ENCODE data around the gene ERC1. TPM values are rescaled to one million over a fixed set of nuclear protein-coding genes. Genes with fewer than 3 reads are reported as not detected.

Gene ERC1
- total and polyA plus RNA-seq, 9 of the 15 experiments (the other 6 are each of a cell fraction or from before 2014, with no cell fraction given) = 0.74 to 11.8 (median 4.8) TPM

GRCh38 chr12:1173781-1174617 is 183.0 kb downstream of the ERC1 start:
- POLR2A ChIA-PET = interaction anchor here (0.6 to 0.7 kb wide), 3 partner anchors 34 to 566 kb away, joined by 3 read pairs; no protein-coding TSS in a partner anchor
- H3K79me2 ChIP-seq (ENCODE audit: control insufficient read depth, insufficient read depth, low read length) = no peaks in the 10 kb centered on the region
- no peak overlapping the region for H3K4me2 ChIP-seq (ENCODE audit: insufficient read depth, low read length)
- no peak overlapping the region for H2AFZ ChIP-seq (ENCODE audit: low read depth, low read length)
- CTCF ChIA-PET (ENCODE audit: low intra/inter-chr PET ratio) = no interaction called here
- BruUV-seq (replicated peaks) = no TSS peak
- no peak overlapping the region for H3K27ac ChIP-seq (ENCODE audit: extremely low read depth, low read depth, low read length)
- intact Hi-C loops (cut with micrococcal nuclease) (no loop called here), in situ Hi-C loops (cut with MboI) (no loop called here)
- DNase-seq (ENCODE audit: extremely low read depth in 1 of 4, low spot score in 3 of 4) (no peak), ATAC-seq (no peak), FAIRE-seq (no peak)
- 26% methylated on average over 8 of the region's 8 CpGs for WGBS (ENCODE audit: insufficient coverage, low coverage, missing lambda C conversion rate)
- H3K4me3 ChIP-seq = no peak overlapping the region
- no peaks in the 10 kb centered on the region for H3K36me3 ChIP-seq (ENCODE audit: control insufficient read depth, insufficient read depth, low read length)
- H3K9me1 ChIP-seq (ENCODE audit: control insufficient read depth, insufficient read depth, low read length) = no peaks in the 10 kb centered on the region
- no peaks in the 10 kb centered on the region for H3K27me3 ChIP-seq (ENCODE audit: control insufficient read depth in 2 of 2, insufficient read depth in 2 of 2, low read length in 2 of 2)
- TF ChIP-seq PYGO2 (tag; IDR thresholded peaks at IDR 0.05) = no peak
- TF ChIP-seq ZNF253 (CRISPR knock-in tag; conservative IDR thresholded peaks at IDR 0.05) = no peak
- no peak for TF ChIP-seq PTRF (tag; IDR thresholded peaks at IDR 0.05)
- no peak for TF ChIP-seq EZH2 (IDR thresholded peaks at IDR 0.05; ENCODE audit: borderline replicate concordance, low read depth, low read length)
- no peak for TF ChIP-seq ILF3 (IDR thresholded peaks at IDR 0.05; ENCODE audit: borderline replicate concordance)
- TF ChIP-seq HDAC2 (IDR thresholded peaks at IDR 0.05) = no peak
- TF ChIP-seq ZBTB34 (CRISPR knock-in tag; IDR thresholded peaks at IDR 0.05) = no peak
- TF ChIP-seq FOXM1 (IDR thresholded peaks at IDR 0.05; ENCODE audit: low read depth) = no peak
- no peak for TF ChIP-seq FOXM1 (CRISPR knock-in tag; IDR thresholded peaks at IDR 0.05; ENCODE audit: low read depth)
- no peak for TF ChIP-seq BRF1 (IDR thresholded peaks at IDR 0.05; ENCODE audit: borderline replicate concordance, extremely low read depth, insufficient read length)
- TF ChIP-seq POLR2G (IDR thresholded peaks at IDR 0.05; ENCODE audit: low read depth, low read length) = no peak
- TF ChIP-seq ZNF140 (CRISPR knock-in tag; IDR thresholded peaks at IDR 0.05) = no peak
- no peak for TF ChIP-seq SMARCA5 (IDR thresholded peaks at IDR 0.05)
- no peak for TF ChIP-seq OTX1 (CRISPR knock-in tag; IDR thresholded peaks at IDR 0.05)
- TF ChIP-seq ZNF224 (CRISPR knock-in tag; IDR thresholded peaks at IDR 0.05) = no peak
- no peak for TF ChIP-seq SREBF2 (CRISPR knock-in tag; IDR thresholded peaks at IDR 0.05)
- no peaks in the 10 kb centered on the region for H3K4me1 ChIP-seq (replicated peaks in 1 of 2; ENCODE audit: control insufficient read depth in 2 of 2, insufficient read depth in 2 of 2, low read length in 2 of 2)
- no peaks in the 10 kb centered on the region; the same call in 1 of the 2 replicates for H3K9me3 ChIP-seq (replicated peaks; ENCODE audit: control insufficient read depth, insufficient read depth, low read depth, low read length)
- H4K20me1 ChIP-seq (replicated peaks; ENCODE audit: control insufficient read depth, insufficient read depth, low read length) = 0 out of 2 replicates have a peak, but pooled peaks cover 4% of the 10 kb centered on the region
- no peak overlapping the region for H3K9ac ChIP-seq (ENCODE audit: insufficient read depth in 1 of 2, low read depth in 2 of 2, low read length in 2 of 2)

Data from K562 (cell line).